Liver (tissue), 9 donors: ENCODE results near the gene FBN2. TPM values are rescaled to one million over a fixed set of nuclear protein-coding genes. Genes with fewer than 3 reads are reported as not detected.

Experiments
- DNase-seq: peaks from one replicate; pipeline ENCODE4 v3.0.0-alpha.2; 2017; ENCODE audit warnings: low spot score
- H3K27ac ChIP-seq, 2 donors: one replicate each; pipeline ENCODE4 v1.7.0; 2013; ENCODE audit warnings: inconsistent platforms in 2 of 2, low read length in 2 of 2, control low read depth in 1 of 2, low read depth in 1 of 2, mild to moderate bottlenecking in 1 of 2
- H3K27me3 ChIP-seq, 4 donors: one replicate each; pipeline versions ENCODE4 v1.6.1 to v1.7.0; 2013; ENCODE audit warnings: low read length in 3 of 4, inconsistent platforms in 1 of 4, mild to moderate bottlenecking in 1 of 4, moderate library complexity in 1 of 4; ENCODE audit not compliant: control insufficient read depth in 4 of 4, insufficient read depth in 4 of 4
- H3K36me3 ChIP-seq, 4 donors: one replicate each; pipeline versions ENCODE4 v1.6.1 to v1.7.0; 2013; ENCODE audit warnings: low read length in 3 of 4, mild to moderate bottlenecking in 3 of 4, low read depth in 1 of 4, moderate library complexity in 1 of 4; ENCODE audit not compliant: control insufficient read depth in 4 of 4, insufficient read depth in 3 of 4
- H3K4me1 ChIP-seq, 4 donors: one replicate each; pipeline versions ENCODE4 v1.6.1 to v1.7.0; 2013; ENCODE audit warnings: low read length in 3 of 4, mild to moderate bottlenecking in 3 of 4, moderate library complexity in 1 of 4; ENCODE audit not compliant: control insufficient read depth in 4 of 4, insufficient read depth in 4 of 4
- H3K4me3 ChIP-seq, 3 donors: one replicate each; pipeline versions ENCODE4 v1.6.1 to v1.7.0; 2013; ENCODE audit warnings: low read length in 3 of 3, control low read depth in 1 of 3, low read depth in 1 of 3, mild to moderate bottlenecking in 1 of 3
- H3K9ac ChIP-seq, 2 donors: one replicate each; pipeline ENCODE4 v1.7.0; 2013; ENCODE audit warnings: low read length in 2 of 2, mild to moderate bottlenecking in 2 of 2, moderate library complexity in 2 of 2, control low read depth in 1 of 2, low read depth in 1 of 2
- H3K9me3 ChIP-seq, 4 donors: one replicate each; pipeline versions ENCODE4 v1.6.1 to v1.7.0; 2013; ENCODE audit warnings: low read length in 3 of 4; ENCODE audit not compliant: control insufficient read depth in 4 of 4
- ATF3 ChIP-seq: IDR thresholded peaks from 2 replicates; pipeline ENCODE4 v1.6.1; 2016; ENCODE audit warnings: antibody characterized with exemption
- CTCF ChIP-seq: fragments of 150-350 bp; IDR thresholded peaks from 2 replicates; pipeline ENCODE4 v1.5.1; 2017; ENCODE audit warnings: improper control_type of control experiment, low read depth, low read length; ENCODE audit not compliant: missing input control
- EGR1 ChIP-seq, 2 donors: IDR thresholded peaks; 2 replicates each; pipeline ENCODE4 v1.6.1; 2016 to 2018; ENCODE audit warnings: antibody characterized with exemption in 2 of 2, low read depth in 2 of 2
- FOXA1 ChIP-seq: IDR thresholded peaks from 2 replicates; pipeline ENCODE4 v1.6.1; 2016; ENCODE audit warnings: antibody characterized with exemption
- FOXA2 ChIP-seq: IDR thresholded peaks from 2 replicates; pipeline ENCODE4 v1.6.1; 2016; ENCODE audit warnings: antibody characterized with exemption
- GABPA ChIP-seq, 2 donors: IDR thresholded peaks in 1 of 2; conservative IDR thresholded peaks in 1 of 2; 2 replicates each; pipeline ENCODE4 v1.6.1; 2016; ENCODE audit warnings: antibody characterized with exemption in 2 of 2, mild to moderate bottlenecking in 1 of 2, moderate library complexity in 1 of 2
- HNF4A ChIP-seq, 2 donors: conservative IDR thresholded peaks; 2 replicates each; pipeline ENCODE4 v1.6.1; 2016; ENCODE audit warnings: antibody characterized with exemption in 2 of 2, mild to moderate bottlenecking in 2 of 2
- HNF4G ChIP-seq: IDR thresholded peaks from 2 replicates; pipeline ENCODE4 v1.6.1; 2016; ENCODE audit warnings: antibody characterized with exemption
- JUND ChIP-seq, 2 donors: IDR thresholded peaks; 2 replicates each; pipeline ENCODE4 v1.6.1; 2016; ENCODE audit warnings: antibody characterized with exemption in 2 of 2
- MAX ChIP-seq: IDR thresholded peaks from 2 replicates; pipeline ENCODE4 v1.6.1; 2016; ENCODE audit warnings: antibody characterized with exemption
- NR2F2 ChIP-seq: IDR thresholded peaks from 2 replicates; pipeline ENCODE4 v1.6.1; 2016; ENCODE audit warnings: antibody characterized with exemption
- RAD21 ChIP-seq, 2 donors: IDR thresholded peaks; 2 replicates each; pipeline ENCODE4 v1.6.1; 2016; ENCODE audit warnings: antibody characterized with exemption in 2 of 2, mild to moderate bottlenecking in 2 of 2
- SP1 ChIP-seq: IDR thresholded peaks from 2 replicates; pipeline ENCODE4 v1.6.1; 2018; ENCODE audit warnings: antibody characterized with exemption, mild to moderate bottlenecking
- YY1 ChIP-seq: IDR thresholded peaks from 2 replicates; pipeline ENCODE4 v1.6.1; 2016; ENCODE audit warnings: antibody characterized with exemption, mild to moderate bottlenecking
- WGBS: extraction: QIAGEN DNeasy Blood & Tissue Kit; methylation state at CpG from one replicate; pipeline ENCODE4 v1.1.7; 2013; 5-methylcytosine and 5-hydroxymethylcytosine counted together
- polyA plus RNA-seq, 2 donors: library from polyadenylated mRNA; stranded (reverse) in 1 of 2; unstranded in 1 of 2; fragments of 200-250 nt in 1 of 2; fragments of >200 nt in 1 of 2; fragmentation: Nextera tagmentation in 1 of 2; extraction: Ambion mirVana in 1 of 2; gene quantifications; one replicate each; pipeline versions ENCODE4 v1.2.1 to v1.2.3, GENCODE V29; 2013 to 2015
- total RNA-seq, 2 donors: library from RNA; depleted of rRNA; stranded (reverse); fragments of >200 nt; gene quantifications; one replicate each; pipeline ENCODE4 v1.2.3, GENCODE V29; 2014
- TF ChIP-seq, protein P1 (sequence below): IDR thresholded peaks from 2 replicates; pipeline ENCODE4 v1.6.1; 2016; ENCODE audit warnings: antibody characterized with exemption, mild to moderate bottlenecking
- TF ChIP-seq, protein P2 (sequence below): IDR thresholded peaks from 2 replicates; pipeline ENCODE4 v1.6.1; 2016; ENCODE audit warnings: antibody characterized with exemption
- donor health status: healthy.
- donor health status: healthy.
- donor health status: healthy.
- donor health status: healthy.
- donor health status: healthy.

FBN2 gene
- total and polyA plus RNA-seq, 4 donors = 0.08 to 4.1 (median 0.47) TPM

GRCh38 chr5:128478386-128479368 lies 59.4 kb downstream of the FBN2 start:
- Histone ChIP-seq H3K9me3 (no peaks in the 10 kb centered on the region), H3K4me3 (no peak overlapping the region), H3K4me1 (no peaks in the 10 kb centered on the region), H3K36me3 (no peaks in the 10 kb centered on the region), H3K9ac (no peak overlapping the region), H3K27ac (no peak overlapping the region), H3K27me3 (peaks cover 0 to 2% (median 0%) of the 10 kb centered on the region in 4 donors)
- TF ChIP-seq, protein P1, sequence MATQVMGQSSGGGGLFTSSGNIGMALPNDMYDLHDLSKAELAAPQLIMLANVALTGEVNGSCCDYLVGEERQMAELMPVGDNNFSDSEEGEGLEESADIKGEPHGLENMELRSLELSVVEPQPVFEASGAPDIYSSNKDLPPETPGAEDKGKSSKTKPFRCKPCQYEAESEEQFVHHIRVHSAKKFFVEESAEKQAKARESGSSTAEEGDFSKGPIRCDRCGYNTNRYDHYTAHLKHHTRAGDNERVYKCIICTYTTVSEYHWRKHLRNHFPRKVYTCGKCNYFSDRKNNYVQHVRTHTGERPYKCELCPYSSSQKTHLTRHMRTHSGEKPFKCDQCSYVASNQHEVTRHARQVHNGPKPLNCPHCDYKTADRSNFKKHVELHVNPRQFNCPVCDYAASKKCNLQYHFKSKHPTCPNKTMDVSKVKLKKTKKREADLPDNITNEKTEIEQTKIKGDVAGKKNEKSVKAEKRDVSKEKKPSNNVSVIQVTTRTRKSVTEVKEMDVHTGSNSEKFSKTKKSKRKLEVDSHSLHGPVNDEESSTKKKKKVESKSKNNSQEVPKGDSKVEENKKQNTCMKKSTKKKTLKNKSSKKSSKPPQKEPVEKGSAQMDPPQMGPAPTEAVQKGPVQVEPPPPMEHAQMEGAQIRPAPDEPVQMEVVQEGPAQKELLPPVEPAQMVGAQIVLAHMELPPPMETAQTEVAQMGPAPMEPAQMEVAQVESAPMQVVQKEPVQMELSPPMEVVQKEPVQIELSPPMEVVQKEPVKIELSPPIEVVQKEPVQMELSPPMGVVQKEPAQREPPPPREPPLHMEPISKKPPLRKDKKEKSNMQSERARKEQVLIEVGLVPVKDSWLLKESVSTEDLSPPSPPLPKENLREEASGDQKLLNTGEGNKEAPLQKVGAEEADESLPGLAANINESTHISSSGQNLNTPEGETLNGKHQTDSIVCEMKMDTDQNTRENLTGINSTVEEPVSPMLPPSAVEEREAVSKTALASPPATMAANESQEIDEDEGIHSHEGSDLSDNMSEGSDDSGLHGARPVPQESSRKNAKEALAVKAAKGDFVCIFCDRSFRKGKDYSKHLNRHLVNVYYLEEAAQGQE = no peak
- TF ChIP-seq HNF4A (conservative IDR thresholded peaks at IDR 0.05) = no peak
- TF ChIP-seq FOXA2 = no peak
- TF ChIP-seq NR2F2 = no peak
- TF ChIP-seq CTCF = no peak
- TF ChIP-seq JUND (IDR thresholded peaks at IDR 0.05) = no peak
- TF ChIP-seq EGR1 (IDR thresholded peaks at IDR 0.05; ENCODE audit: low read depth in 2 of 2) = no peak
- no peak for TF ChIP-seq SP1
- TF ChIP-seq HNF4G = no peak
- TF ChIP-seq GABPA (IDR thresholded peaks at IDR 0.05 in 1 of 2, conservative IDR thresholded peaks at IDR 0.05 in 1 of 2) = no peak
- TF ChIP-seq FOXA1 = no peak
- no peak for TF ChIP-seq YY1
- TF ChIP-seq, protein P2, sequence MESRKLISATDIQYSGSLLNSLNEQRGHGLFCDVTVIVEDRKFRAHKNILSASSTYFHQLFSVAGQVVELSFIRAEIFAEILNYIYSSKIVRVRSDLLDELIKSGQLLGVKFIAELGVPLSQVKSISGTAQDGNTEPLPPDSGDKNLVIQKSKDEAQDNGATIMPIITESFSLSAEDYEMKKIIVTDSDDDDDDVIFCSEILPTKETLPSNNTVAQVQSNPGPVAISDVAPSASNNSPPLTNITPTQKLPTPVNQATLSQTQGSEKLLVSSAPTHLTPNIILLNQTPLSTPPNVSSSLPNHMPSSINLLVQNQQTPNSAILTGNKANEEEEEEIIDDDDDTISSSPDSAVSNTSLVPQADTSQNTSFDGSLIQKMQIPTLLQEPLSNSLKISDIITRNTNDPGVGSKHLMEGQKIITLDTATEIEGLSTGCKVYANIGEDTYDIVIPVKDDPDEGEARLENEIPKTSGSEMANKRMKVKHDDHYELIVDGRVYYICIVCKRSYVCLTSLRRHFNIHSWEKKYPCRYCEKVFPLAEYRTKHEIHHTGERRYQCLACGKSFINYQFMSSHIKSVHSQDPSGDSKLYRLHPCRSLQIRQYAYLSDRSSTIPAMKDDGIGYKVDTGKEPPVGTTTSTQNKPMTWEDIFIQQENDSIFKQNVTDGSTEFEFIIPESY = no peak
- no peak for TF ChIP-seq ATF3
- no peak for DNase-seq
- WGBS = 70% methylated on average over 6 of the region's 6 CpGs

GRCh38 chr5:128477944-128478343 lies 60.1 kb downstream of the FBN2 start:
- H3K36me3 ChIP-seq = no peaks in the 10 kb centered on the region
- DNase-seq = no peak
- no peaks in the 10 kb centered on the region for H3K9me3 ChIP-seq
- H3K9ac ChIP-seq = no peak overlapping the region
- no peaks in the 10 kb centered on the region for H3K4me1 ChIP-seq
- WGBS = 80% methylated on average over 5 of the region's 5 CpGs
- H3K27me3 ChIP-seq = peaks cover 0 to 2% (median 0%) of the 10 kb centered on the region in 4 donors
- H3K27ac ChIP-seq = no peak overlapping the region
- H3K4me3 ChIP-seq = no peak overlapping the region
- no peak for TF ChIP-seq FOXA2
- no peak for TF ChIP-seq NR2F2
- TF ChIP-seq ATF3 = no peak
- no peak for TF ChIP-seq GABPA (IDR thresholded peaks at IDR 0.05 in 1 of 2, conservative IDR thresholded peaks at IDR 0.05 in 1 of 2)
- no peak for TF ChIP-seq EGR1 (IDR thresholded peaks at IDR 0.05; ENCODE audit: low read depth in 2 of 2)
- TF ChIP-seq MAX = no peak
- TF ChIP-seq HNF4A (conservative IDR thresholded peaks at IDR 0.05) = no peak
- TF ChIP-seq, protein P1 = no peak
- TF ChIP-seq JUND (IDR thresholded peaks at IDR 0.05) = no peak
- no peak for TF ChIP-seq FOXA1
- no peak for TF ChIP-seq RAD21 (IDR thresholded peaks at IDR 0.05)
